ENCODE results near the gene CCDC12. TPM values are rescaled to one million over a fixed set of nuclear protein-coding genes. Genes with fewer than 3 reads are reported as not detected.
A peak's percentile ranks its signal among the peaks of the same experiment; 100 is the strongest.

Gene CCDC12
- total and polyA plus RNA-seq, 3 donors from 2014 or later: 43.3 to 66.6 (median 59.6) TPM

DNA sequence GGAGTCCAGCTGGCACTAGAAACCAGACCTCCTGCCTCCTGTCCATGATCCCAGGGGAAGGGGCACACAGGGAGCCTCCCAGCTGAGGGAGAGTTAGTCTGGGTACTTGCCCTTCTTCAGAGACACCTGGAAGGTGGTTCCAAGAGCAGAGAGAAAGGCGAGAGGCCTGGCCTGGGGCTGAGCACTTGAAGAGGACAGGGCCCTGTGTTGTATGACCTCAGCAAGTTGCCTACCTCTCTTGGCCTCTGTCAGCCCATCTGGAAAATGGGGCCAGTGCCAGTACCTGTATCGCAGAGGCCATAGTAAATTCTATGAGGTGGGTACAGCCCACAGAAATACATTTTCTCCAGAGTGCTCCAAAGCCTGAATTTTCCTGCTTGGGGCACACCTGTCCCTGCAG, 79.5 kb downstream of the CCDC12 start:
- H3K4me3 ChIP-seq: no peak overlapping the region
- intact Hi-C loops (cut with DNase I; ENCODE audit: low total_unique reads): no loop called here
- WGBS, 2 donors: 93 to 96% methylated on average over 2 of the region's 2 CpGs

DNA sequence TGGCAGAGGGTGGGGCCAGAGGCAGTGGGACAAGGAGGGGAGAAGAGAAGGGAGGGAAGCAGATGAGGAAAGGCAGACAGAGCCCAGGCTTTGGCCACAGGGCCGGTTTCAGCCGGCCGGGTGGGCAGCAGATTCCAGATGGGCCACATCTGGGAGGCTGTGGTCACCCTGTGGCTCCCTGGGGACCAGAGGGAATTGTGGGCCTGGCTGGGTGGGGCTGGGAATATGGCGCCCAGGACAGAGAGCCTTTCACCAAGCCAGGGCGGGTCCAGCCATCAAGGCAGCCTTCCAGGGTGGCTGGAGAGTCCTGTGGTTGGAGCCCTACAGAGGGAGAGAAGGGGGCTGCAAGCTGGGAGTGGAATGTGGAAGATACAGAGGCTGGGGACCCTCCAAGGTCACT, 80.2 kb downstream of the CCDC12 start:
- WGBS, 2 donors: 67 to 91% methylated on average over 3 to 5 of the region's 5 CpGs
- DNase-seq: no peak
- Histone ChIP-seq H3K4me3 (no peak overlapping the region), H3K36me3 (ENCODE audit: low read depth, missing control alignments) (no peaks in the 10 kb centered on the region), H3K9me3 (no peaks in the 10 kb centered on the region), H3K27me3 (no peaks in the 10 kb centered on the region), H3K4me1 (peaks cover 24% of the 10 kb centered on the region), H3K27ac (no peak overlapping the region)
- intact Hi-C loops (cut with DNase I; ENCODE audit: low total_unique reads): no loop called here
- TF ChIP-seq, protein P1, sequence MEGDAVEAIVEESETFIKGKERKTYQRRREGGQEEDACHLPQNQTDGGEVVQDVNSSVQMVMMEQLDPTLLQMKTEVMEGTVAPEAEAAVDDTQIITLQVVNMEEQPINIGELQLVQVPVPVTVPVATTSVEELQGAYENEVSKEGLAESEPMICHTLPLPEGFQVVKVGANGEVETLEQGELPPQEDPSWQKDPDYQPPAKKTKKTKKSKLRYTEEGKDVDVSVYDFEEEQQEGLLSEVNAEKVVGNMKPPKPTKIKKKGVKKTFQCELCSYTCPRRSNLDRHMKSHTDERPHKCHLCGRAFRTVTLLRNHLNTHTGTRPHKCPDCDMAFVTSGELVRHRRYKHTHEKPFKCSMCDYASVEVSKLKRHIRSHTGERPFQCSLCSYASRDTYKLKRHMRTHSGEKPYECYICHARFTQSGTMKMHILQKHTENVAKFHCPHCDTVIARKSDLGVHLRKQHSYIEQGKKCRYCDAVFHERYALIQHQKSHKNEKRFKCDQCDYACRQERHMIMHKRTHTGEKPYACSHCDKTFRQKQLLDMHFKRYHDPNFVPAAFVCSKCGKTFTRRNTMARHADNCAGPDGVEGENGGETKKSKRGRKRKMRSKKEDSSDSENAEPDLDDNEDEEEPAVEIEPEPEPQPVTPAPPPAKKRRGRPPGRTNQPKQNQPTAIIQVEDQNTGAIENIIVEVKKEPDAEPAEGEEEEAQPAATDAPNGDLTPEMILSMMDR (IDR thresholded peaks at IDR 0.05): no peak
- TF ChIP-seq POLR2A (IDR thresholded peaks at IDR 0.05): no peak

More for the DNA sequence above, 79.5 kb downstream of the CCDC12 start:
- Histone ChIP-seq H3K27ac (no peak overlapping the region), H3K4me1 (peaks cover 22% of the 10 kb centered on the region), H3K36me3 (ENCODE audit: low read depth, missing control alignments) (no peaks in the 10 kb centered on the region), H3K9me3 (no peaks in the 10 kb centered on the region), H3K27me3 (no peaks in the 10 kb centered on the region)
- TF ChIP-seq, protein P1 (IDR thresholded peaks at IDR 0.05): no peak
- no peak for TF ChIP-seq POLR2A (IDR thresholded peaks at IDR 0.05)
- no peak for DNase-seq

DNA sequence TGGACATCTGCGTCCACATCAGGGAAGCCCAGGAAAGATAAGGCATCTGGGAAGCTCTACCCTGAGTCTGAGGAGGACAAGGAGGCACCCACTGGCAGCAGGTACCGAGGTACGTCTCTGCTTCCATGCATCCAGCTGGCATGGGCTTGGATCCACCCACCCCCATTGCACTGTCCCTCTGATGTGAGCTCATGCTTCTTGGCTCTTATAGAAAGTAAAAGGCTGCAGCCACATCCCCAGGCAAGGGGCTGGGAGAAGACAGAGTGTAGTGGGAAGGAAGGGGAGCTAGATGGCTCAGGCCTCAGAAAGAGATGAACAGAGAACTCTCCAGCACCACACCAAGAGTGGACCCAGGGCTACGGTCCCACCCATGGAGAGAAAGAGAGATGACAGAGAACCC, 80.8 kb downstream of the CCDC12 start:
- intact Hi-C loops (cut with DNase I; ENCODE audit: low total_unique reads): no loop called here
- 78 to 83% methylated on average over 3 to 4 of the region's 4 CpGs for WGBS, 2 donors
- peaks cover 24% of the 10 kb centered on the region for H3K4me1 ChIP-seq
- no peaks in the 10 kb centered on the region for H3K9me3 ChIP-seq
- H3K4me3 ChIP-seq: no peak overlapping the region
- DNase-seq: no peak
- no peaks in the 10 kb centered on the region for H3K36me3 ChIP-seq (ENCODE audit: low read depth, missing control alignments)
- no peak overlapping the region for H3K27ac ChIP-seq
- no peaks in the 10 kb centered on the region for H3K27me3 ChIP-seq
- TF ChIP-seq POLR2A (IDR thresholded peaks at IDR 0.05): no peak
- TF ChIP-seq, protein P1 (IDR thresholded peaks at IDR 0.05): no peak

DNA sequence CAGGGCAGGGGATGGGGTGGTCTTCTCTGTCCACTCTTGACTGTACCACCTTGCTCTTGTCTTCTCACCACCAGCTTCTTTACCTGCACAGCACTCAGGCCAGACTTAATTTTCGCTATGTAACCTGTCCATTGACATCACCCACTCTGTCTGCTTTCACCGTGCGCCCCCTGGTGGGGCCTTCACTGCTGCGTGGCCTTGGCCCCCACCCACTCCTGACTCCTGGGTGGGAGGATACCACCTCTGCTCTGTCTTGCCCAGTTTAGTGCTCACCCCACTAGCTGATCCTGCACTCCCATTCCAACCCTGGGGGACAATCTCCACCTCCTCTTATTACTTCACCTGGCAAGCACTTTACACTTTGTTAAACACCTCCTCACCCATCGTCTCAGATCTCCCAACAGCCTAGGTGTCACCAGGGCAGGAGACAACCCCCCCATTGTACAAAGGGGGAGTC, 81.3 kb downstream of the CCDC12 start:
- TF ChIP-seq, protein P1 (IDR thresholded peaks at IDR 0.05): peak; percentile 79 to 86 (median 80)
- TF ChIP-seq POLR2A (IDR thresholded peaks at IDR 0.05): no peak
- intact Hi-C loops (cut with DNase I; ENCODE audit: low total_unique reads): no loop called here
- WGBS, 2 donors: 36 to 46% methylated on average over 4 to 5 of the region's 5 CpGs
- no peak overlapping the region for H3K4me3 ChIP-seq
- no peaks in the 10 kb centered on the region for H3K27me3 ChIP-seq
- peak; percentile 79 for DNase-seq
- no peaks in the 10 kb centered on the region for H3K9me3 ChIP-seq
- H3K4me1 ChIP-seq: peaks cover 24% of the 10 kb centered on the region
- no peak overlapping the region for H3K27ac ChIP-seq
- no peaks in the 10 kb centered on the region for H3K36me3 ChIP-seq (ENCODE audit: low read depth, missing control alignments)

DNA sequence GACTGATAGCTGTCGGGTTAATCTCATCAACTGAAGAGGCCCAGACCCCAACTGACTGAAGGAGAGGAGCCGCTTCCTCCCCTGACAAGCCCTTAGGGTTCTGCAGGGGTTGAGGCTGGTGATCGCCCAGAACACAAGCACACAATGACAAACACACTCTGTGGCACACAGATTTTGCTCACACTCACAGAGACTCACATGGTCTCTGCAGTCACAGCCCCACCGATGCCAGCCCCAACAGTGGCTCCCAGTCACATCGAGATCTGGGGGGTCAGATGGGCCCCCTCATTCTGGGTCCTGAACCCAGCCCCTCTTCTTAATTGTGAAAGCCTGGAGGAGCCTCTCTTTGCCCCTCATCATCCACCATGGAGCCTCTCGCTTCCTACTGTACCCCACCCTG, 82.3 kb downstream of the CCDC12 start:
- H3K27me3 ChIP-seq: no peaks in the 10 kb centered on the region
- 86 to 97% methylated on average over 4 to 6 of the region's 6 CpGs for WGBS, 2 donors

More for the DNA sequence above, 82.3 kb downstream of the CCDC12 start:
- H3K36me3 ChIP-seq (ENCODE audit: low read depth, missing control alignments): no peaks in the 10 kb centered on the region
- TF ChIP-seq, protein P1 (IDR thresholded peaks at IDR 0.05): no peak
- no peak for TF ChIP-seq POLR2A (IDR thresholded peaks at IDR 0.05)
- no peaks in the 10 kb centered on the region for H3K9me3 ChIP-seq
- no peak overlapping the region for H3K4me3 ChIP-seq
- intact Hi-C loops (cut with DNase I; ENCODE audit: low total_unique reads): no loop called here
- no peak overlapping the region for H3K27ac ChIP-seq
- no peak for DNase-seq
- peaks cover 22% of the 10 kb centered on the region for H3K4me1 ChIP-seq
